ENCODE data around the gene SLC22A16. TPM values are rescaled to one million over a fixed set of nuclear protein-coding genes. Genes with fewer than 3 reads are reported as not detected.

Gene SLC22A16
- total and polyA plus RNA-seq, 2 donors (not counting 3 experiments of a cell fraction or from before 2014, with no cell fraction given), result not detected

DNA sequence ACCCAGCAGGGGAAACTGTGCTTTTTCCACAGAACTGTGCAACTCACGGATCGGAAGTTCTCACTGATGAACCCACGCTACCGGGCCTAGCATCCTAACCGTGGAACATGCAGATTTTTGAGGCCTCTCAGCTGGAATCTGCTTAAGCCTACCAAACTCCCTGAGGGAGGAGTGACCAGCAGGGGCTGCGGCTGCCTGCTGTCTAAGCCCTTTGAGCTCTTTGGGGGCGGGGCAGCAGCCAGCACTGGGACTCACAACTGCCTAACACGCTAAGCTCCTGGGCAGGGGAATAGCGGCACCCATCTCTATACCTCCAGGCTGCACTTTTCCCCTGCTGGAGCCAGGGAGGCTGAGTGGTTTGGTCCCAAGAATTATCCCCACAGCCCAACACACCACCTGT is 97.9 kb downstream of the SLC22A16 start:
- Histone ChIP-seq H3K27ac (ENCODE audit: insufficient read depth, low read depth, low read length) (no peak overlapping the region), H3K9me3 (replicated peaks; ENCODE audit: control insufficient read depth, insufficient read depth, low read length) (no peaks in the 10 kb centered on the region), H3K9me1 (replicated peaks; ENCODE audit: control insufficient read depth, extremely low read depth, insufficient read depth, low read length) (no peaks in the 10 kb centered on the region), H3K36me3 (ENCODE audit: control insufficient read depth in 2 of 2, extremely low read depth in 1 of 2, insufficient read depth in 2 of 2, low read length in 2 of 2) (no peaks in the 10 kb centered on the region), H3K9ac (replicated peaks; ENCODE audit: extremely low read depth, insufficient read depth, low read length) (no peak overlapping the region), H3K4me2 (ENCODE audit: insufficient read depth, low read length) (no peak overlapping the region), H3K4me3 (replicated peaks in 1 of 3; ENCODE audit: insufficient read depth in 1 of 3, low read depth in 1 of 3, low read length in 3 of 3) (no peak overlapping the region), H3K27me3 (ENCODE audit: control insufficient read depth in 2 of 2, insufficient read depth in 2 of 2, low read length in 2 of 2) (peaks cover 3 to 12% of the 10 kb centered on the region in 2 experiments), H3K79me2 (ENCODE audit: control insufficient read depth, insufficient read depth, low read length) (no peaks in the 10 kb centered on the region), H4K20me1 (replicated peaks; ENCODE audit: control insufficient read depth, extremely low read depth, insufficient read depth, low read length) (no peaks in the 10 kb centered on the region), H2AFZ (ENCODE audit: low read depth, low read length) (no peak overlapping the region), H3K4me1 (ENCODE audit: control insufficient read depth, extremely low read depth, insufficient read depth, low read length) (no peaks in the 10 kb centered on the region)
- ChIA-PET POLR2A (no interaction called here), CTCF (no interaction called here)
- TF ChIP-seq FOS (IDR thresholded peaks at IDR 0.05; ENCODE audit: borderline replicate concordance, insufficient read depth, low read length) (no peak), POLR2AphosphoS5 (IDR thresholded peaks at IDR 0.05; ENCODE audit: insufficient read depth, low read depth, low read length) (no peak), MYC (IDR thresholded peaks at IDR 0.05; ENCODE audit: low read depth, low read length) (no peak), JUN (IDR thresholded peaks at IDR 0.05; ENCODE audit: borderline replicate concordance, insufficient read depth, insufficient read length, low read depth) (no peak), POLR2A (IDR thresholded peaks at IDR 0.05; ENCODE audit: low read depth, low read length) (no peak), EZH2 (IDR thresholded peaks at IDR 0.05; ENCODE audit: borderline replicate concordance, low read depth, low read length, severe bottlenecking) (no peak), GATA2 (IDR thresholded peaks at IDR 0.05; ENCODE audit: insufficient read depth, insufficient read length, low read depth, low read length) (no peak)
- TF ChIP-seq, protein P1, sequence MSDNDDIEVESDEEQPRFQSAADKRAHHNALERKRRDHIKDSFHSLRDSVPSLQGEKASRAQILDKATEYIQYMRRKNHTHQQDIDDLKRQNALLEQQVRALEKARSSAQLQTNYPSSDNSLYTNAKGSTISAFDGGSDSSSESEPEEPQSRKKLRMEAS (IDR thresholded peaks at IDR 0.05; ENCODE audit: insufficient read depth, insufficient read length), result no peak
- TF ChIP-seq, protein P2, sequence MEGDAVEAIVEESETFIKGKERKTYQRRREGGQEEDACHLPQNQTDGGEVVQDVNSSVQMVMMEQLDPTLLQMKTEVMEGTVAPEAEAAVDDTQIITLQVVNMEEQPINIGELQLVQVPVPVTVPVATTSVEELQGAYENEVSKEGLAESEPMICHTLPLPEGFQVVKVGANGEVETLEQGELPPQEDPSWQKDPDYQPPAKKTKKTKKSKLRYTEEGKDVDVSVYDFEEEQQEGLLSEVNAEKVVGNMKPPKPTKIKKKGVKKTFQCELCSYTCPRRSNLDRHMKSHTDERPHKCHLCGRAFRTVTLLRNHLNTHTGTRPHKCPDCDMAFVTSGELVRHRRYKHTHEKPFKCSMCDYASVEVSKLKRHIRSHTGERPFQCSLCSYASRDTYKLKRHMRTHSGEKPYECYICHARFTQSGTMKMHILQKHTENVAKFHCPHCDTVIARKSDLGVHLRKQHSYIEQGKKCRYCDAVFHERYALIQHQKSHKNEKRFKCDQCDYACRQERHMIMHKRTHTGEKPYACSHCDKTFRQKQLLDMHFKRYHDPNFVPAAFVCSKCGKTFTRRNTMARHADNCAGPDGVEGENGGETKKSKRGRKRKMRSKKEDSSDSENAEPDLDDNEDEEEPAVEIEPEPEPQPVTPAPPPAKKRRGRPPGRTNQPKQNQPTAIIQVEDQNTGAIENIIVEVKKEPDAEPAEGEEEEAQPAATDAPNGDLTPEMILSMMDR (IDR thresholded peaks at IDR 0.05; ENCODE audit: extremely low read depth in 1 of 2, insufficient read depth in 1 of 2, low read depth in 1 of 2, low read length in 2 of 2), result no peak
- FAIRE-seq (no peak), DNase-seq (ENCODE audit: low read depth, low spot score) (no peak)
- no TSS peak for BruUV-seq (replicated peaks)
- intact Hi-C loops (cut with micrococcal nuclease), result no loop called here
- dilution Hi-C loops (cut with MboI; ENCODE audit: extremely low pct_ligation_motif_present, low sequenced_read_pairs), result no loop called here

Other genes with a start within 250 kb of the SLC22A16 start
- not detected in 2 replicates for gene METTL24, start 118.3 kb downstream of the SLC22A16 start, total RNA-seq
- not detected in 2 replicates for gene METTL24, start 118.3 kb downstream of the SLC22A16 start, polyA plus RNA-seq
- not detected in 2 replicates for gene DDO, start 61.0 kb downstream of the SLC22A16 start, total RNA-seq
- not detected in 2 replicates for gene DDO, start 61.0 kb downstream of the SLC22A16 start, polyA plus RNA-seq